ENCODE results near the gene SORCS3. TPM values are rescaled to one million over a fixed set of nuclear protein-coding genes. Genes with fewer than 3 reads are reported as not detected.

Gene SORCS3
- total and polyA plus RNA-seq, 4 donors, result 0.29 TPM; not detected in 3

DNA sequence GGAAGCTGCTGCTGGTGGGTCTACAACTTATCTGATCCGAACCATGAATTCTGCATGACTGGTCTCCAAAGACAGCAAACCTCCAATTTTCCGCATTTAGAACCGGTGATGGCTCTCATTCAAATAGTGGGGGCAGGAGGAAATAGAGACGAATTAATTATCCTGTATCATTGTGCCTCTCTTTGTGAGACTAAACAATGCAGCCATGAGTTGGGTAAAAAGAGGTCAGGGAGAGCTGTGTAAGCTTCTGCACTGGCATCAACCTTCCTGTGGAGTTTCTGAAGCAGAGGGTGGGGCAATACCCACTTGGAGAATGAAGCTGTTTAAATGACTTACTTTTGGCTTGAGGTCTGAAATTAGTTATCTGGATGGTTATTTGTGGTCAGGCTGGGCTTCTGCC is 266.4 kb downstream of the SORCS3 start:
- Histone ChIP-seq H3K27me3 (ENCODE audit: control insufficient read depth in 1 of 2, insufficient read depth in 2 of 2, low read length in 1 of 2) (no peaks in the 10 kb centered on the region), H3K4me3 (ENCODE audit: low read length in 2 of 2) (no peak overlapping the region), H3K4me1 (ENCODE audit: control insufficient read depth in 1 of 2, insufficient read depth in 2 of 2, low read length in 2 of 2) (no peaks in the 10 kb centered on the region), H3K36me3 (ENCODE audit: control insufficient read depth in 1 of 2, insufficient read depth in 2 of 2, low read length in 1 of 2) (no peaks in the 10 kb centered on the region), H3K9me3 (ENCODE audit: control insufficient read depth, low read length) (no peaks in the 10 kb centered on the region), H3K27ac (ENCODE audit: low read depth in 1 of 2, low read length in 2 of 2) (no peak overlapping the region)
- intact Hi-C loops (cut with DNase I), result no loop called here
- DNase-seq (no peak), ATAC-seq (ENCODE audit: low FRiP score) (no peak)
- 44 to 45% methylated on average over 4 of the region's 4 CpGs for WGBS, 2 donors

DNA sequence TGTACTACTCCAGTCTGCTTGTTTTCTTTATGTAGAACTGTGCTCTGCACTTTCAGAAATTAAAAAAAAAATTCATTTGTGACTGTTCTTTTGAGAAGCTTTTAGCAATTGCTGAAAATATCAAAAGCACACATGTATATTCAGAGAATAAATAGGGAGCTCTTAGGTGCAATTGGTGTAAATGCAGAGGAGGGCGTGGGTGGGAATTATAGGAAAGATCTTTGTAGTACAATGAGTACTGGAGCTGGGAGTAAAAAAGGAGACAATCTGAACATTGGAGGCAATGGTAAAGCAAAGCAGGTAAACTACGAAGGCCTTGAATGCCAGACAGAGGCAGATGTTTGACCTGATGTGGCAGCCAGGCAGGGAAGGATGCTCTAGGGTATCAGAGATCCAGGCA is 267.5 kb downstream of the SORCS3 start:
- intact Hi-C loops (cut with DNase I), result no loop called here
- no peak for DNase-seq
- H3K36me3 ChIP-seq (ENCODE audit: control insufficient read depth in 1 of 2, insufficient read depth in 2 of 2, low read length in 1 of 2), result no peaks in the 10 kb centered on the region
- no peak overlapping the region for H3K27ac ChIP-seq (ENCODE audit: low read depth in 1 of 2, low read length in 2 of 2)
- peaks cover 0 to 2% of the 10 kb centered on the region in 2 donors for H3K27me3 ChIP-seq (ENCODE audit: control insufficient read depth in 1 of 2, insufficient read depth in 2 of 2, low read length in 1 of 2)
- no peak for ATAC-seq (ENCODE audit: low FRiP score)
- no peaks in the 10 kb centered on the region for H3K4me1 ChIP-seq (ENCODE audit: control insufficient read depth in 1 of 2, insufficient read depth in 2 of 2, low read length in 2 of 2)
- no peak overlapping the region for H3K4me3 ChIP-seq (ENCODE audit: low read length in 2 of 2)
- H3K9me3 ChIP-seq (ENCODE audit: control insufficient read depth, low read length), result peaks cover 2% of the 10 kb centered on the region
- WGBS, 2 donors, result 81 to 88% methylated on average over 2 of the region's 2 CpGs

DNA sequence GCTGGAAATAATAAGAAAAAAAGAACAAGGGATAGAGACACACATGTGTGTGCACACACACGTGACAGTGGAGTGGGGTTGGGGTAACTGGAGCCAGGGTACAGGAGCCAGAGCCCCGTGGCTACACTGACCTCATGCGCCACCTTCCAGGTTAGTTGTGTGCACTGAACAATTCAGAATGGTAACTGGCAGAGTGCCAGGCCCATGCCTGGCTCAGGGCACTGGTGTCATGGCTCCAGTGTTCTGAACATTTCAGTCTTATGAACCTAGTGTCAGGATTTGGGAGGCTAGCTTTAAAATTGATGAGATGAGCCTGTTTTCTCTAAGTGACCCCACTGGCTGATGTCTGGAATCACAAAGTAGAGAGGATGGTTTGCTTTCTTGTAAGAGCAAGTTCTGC is 269.6 kb downstream of the SORCS3 start:
- Histone ChIP-seq H3K27ac (ENCODE audit: low read depth in 1 of 2, low read length in 2 of 2) (no peak overlapping the region), H3K4me1 (ENCODE audit: control insufficient read depth in 1 of 2, insufficient read depth in 2 of 2, low read length in 2 of 2) (no peaks in the 10 kb centered on the region), H3K36me3 (ENCODE audit: control insufficient read depth in 1 of 2, insufficient read depth in 2 of 2, low read length in 1 of 2) (no peaks in the 10 kb centered on the region), H3K27me3 (ENCODE audit: control insufficient read depth in 1 of 2, insufficient read depth in 2 of 2, low read length in 1 of 2) (peaks cover 0 to 2% of the 10 kb centered on the region in 2 donors), H3K4me3 (ENCODE audit: low read length in 2 of 2) (no peak overlapping the region), H3K9me3 (ENCODE audit: control insufficient read depth, low read length) (peaks cover 2% of the 10 kb centered on the region)
- DNase-seq (no peak), ATAC-seq (ENCODE audit: low FRiP score) (no peak)
- intact Hi-C loops (cut with DNase I), result no loop called here
- 69 to 72% methylated on average over 3 of the region's 3 CpGs for WGBS, 2 donors

DNA sequence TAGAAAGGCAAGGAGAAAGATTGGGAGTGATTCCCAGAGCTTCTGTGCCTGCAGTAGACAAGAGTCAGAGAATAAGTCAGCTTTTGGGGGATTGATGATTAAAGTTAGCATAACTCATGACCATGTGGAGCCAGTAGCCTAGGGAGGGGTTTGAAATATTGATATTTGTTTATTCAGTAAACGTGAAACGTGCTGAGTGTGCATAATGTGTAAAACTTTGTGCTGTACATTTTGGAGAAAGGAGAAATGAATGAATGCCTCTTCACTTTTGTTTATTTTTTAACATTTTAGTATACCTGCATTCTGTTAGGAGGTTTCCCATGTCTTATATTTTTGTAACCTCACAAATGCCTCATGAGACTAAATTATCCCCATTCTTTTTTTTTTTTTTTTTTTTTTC is 272.3 kb downstream of the SORCS3 start:
- H3K36me3 ChIP-seq (ENCODE audit: control insufficient read depth in 1 of 2, insufficient read depth in 2 of 2, low read length in 1 of 2), result no peaks in the 10 kb centered on the region
- H3K27me3 ChIP-seq (ENCODE audit: control insufficient read depth in 1 of 2, insufficient read depth in 2 of 2, low read length in 1 of 2), result peaks cover 0 to 2% of the 10 kb centered on the region in 2 donors
- 41 to 61% methylated on average over 2 of the region's 2 CpGs for WGBS, 2 donors
- ATAC-seq (ENCODE audit: low FRiP score), result no peak
- no peak overlapping the region for H3K27ac ChIP-seq (ENCODE audit: low read depth in 1 of 2, low read length in 2 of 2)
- H3K4me1 ChIP-seq (ENCODE audit: control insufficient read depth in 1 of 2, insufficient read depth in 2 of 2, low read length in 2 of 2), result no peaks in the 10 kb centered on the region
- H3K9me3 ChIP-seq (ENCODE audit: control insufficient read depth, low read length), result peaks cover 2% of the 10 kb centered on the region
- no peak for DNase-seq
- H3K4me3 ChIP-seq (ENCODE audit: low read length in 2 of 2), result no peak overlapping the region
- intact Hi-C loops (cut with DNase I), result no loop called here

DNA sequence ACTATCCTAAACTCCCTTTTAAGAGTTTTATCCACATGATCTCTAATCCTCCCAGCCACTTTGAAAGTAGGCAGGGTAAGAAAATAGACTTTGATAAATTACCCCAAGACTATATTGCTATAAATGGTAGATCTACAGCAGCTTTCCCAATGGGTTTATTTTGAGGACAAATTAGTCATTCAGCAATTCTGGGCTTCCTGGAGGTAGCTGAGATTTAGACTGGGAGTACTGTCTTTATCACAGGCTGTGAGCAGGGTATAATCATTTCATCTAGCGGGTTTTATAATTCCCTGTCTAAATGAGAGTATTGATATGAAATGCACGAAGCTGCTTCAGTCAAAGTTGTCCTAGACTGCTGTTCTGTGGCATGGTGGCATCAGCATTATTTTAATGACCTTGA is 279.4 kb downstream of the SORCS3 start:
- ATAC-seq (ENCODE audit: low FRiP score), result no peak

DNA sequence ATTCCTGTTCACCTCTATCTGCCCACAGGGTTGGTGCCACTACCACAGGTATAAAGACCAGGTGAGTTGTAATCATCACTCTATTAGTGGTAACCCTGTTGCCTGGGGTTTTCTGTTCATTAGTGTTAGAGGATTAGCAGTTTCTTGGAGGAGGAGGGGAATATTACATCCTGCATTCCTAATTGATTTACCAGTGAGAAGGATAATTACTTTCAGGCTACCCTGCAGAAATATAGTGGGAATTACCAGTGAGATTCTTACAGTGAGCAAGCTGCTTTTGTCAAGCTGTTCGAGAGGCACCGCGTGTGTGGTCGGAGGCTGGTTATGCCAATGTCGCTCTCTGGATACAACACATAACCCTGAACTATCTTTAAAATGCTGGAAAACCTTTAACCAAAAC is 280.7 kb downstream of the SORCS3 start:
- DNase-seq (no peak), ATAC-seq (ENCODE audit: low FRiP score) (no peak)
- intact Hi-C loops (cut with DNase I), result loop anchor here in 1 of 2 donors (10.0 kb wide), 1 partner anchor 517 kb away; no protein-coding TSS in a partner anchor
- Histone ChIP-seq H3K4me3 (ENCODE audit: low read length in 2 of 2) (no peak overlapping the region), H3K36me3 (ENCODE audit: control insufficient read depth in 1 of 2, insufficient read depth in 2 of 2, low read length in 1 of 2) (no peaks in the 10 kb centered on the region), H3K4me1 (ENCODE audit: control insufficient read depth in 1 of 2, insufficient read depth in 2 of 2, low read length in 2 of 2) (no peaks in the 10 kb centered on the region), H3K9me3 (ENCODE audit: control insufficient read depth, low read length) (no peaks in the 10 kb centered on the region), H3K27ac (ENCODE audit: low read depth in 1 of 2, low read length in 2 of 2) (no peak overlapping the region), H3K27me3 (ENCODE audit: control insufficient read depth in 1 of 2, insufficient read depth in 2 of 2, low read length in 1 of 2) (peaks cover 0 to 3% of the 10 kb centered on the region in 2 donors)
- 20 to 26% methylated on average over 5 of the region's 5 CpGs for WGBS, 2 donors

More for the DNA sequence above, 279.4 kb downstream of the SORCS3 start:
- 85 to 89% methylated on average over 2 of the region's 2 CpGs for WGBS, 2 donors
- Histone ChIP-seq H3K36me3 (ENCODE audit: control insufficient read depth in 1 of 2, insufficient read depth in 2 of 2, low read length in 1 of 2) (no peaks in the 10 kb centered on the region), H3K4me1 (ENCODE audit: control insufficient read depth in 1 of 2, insufficient read depth in 2 of 2, low read length in 2 of 2) (no peaks in the 10 kb centered on the region), H3K4me3 (ENCODE audit: low read length in 2 of 2) (no peak overlapping the region), H3K27ac (ENCODE audit: low read depth in 1 of 2, low read length in 2 of 2) (no peak overlapping the region), H3K27me3 (ENCODE audit: control insufficient read depth in 1 of 2, insufficient read depth in 2 of 2, low read length in 1 of 2) (peaks cover 0 to 3% of the 10 kb centered on the region in 2 donors), H3K9me3 (ENCODE audit: control insufficient read depth, low read length) (no peaks in the 10 kb centered on the region)
- DNase-seq, result no peak
- intact Hi-C loops (cut with DNase I), result loop anchor here in 1 of 2 donors (10.0 kb wide), 1 partner anchor 516 kb away; no protein-coding TSS in a partner anchor

DNA sequence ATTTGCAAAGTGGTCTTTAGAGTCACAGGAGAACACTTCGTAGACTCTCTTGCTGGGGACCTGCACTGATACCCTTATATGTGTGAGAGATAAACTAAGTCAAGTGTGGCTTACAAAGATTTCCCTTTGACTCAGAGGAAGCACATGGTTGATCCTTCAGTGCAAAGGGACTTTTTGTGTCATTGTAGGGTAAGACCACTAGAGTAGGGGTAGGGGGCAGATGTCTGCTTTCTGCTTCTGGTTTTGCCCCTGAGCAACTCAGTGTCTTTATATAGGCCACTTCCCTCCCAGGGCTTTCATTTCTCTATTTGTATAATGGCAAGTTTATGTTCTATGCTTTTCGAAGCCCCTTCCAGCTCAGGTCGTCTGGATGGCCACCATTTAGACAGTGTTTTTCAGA is 281.7 kb downstream of the SORCS3 start:
- no peak for ATAC-seq (ENCODE audit: low FRiP score)
- intact Hi-C loops (cut with DNase I), result loop anchor here in 1 of 2 donors (10.0 kb wide), 1 partner anchor 518 kb away; no protein-coding TSS in a partner anchor
- 88 to 90% methylated on average over 3 of the region's 3 CpGs for WGBS, 2 donors
- peaks cover 0 to 3% of the 10 kb centered on the region in 2 donors for H3K27me3 ChIP-seq (ENCODE audit: control insufficient read depth in 1 of 2, insufficient read depth in 2 of 2, low read length in 1 of 2)
- no peak overlapping the region for H3K27ac ChIP-seq (ENCODE audit: low read depth in 1 of 2, low read length in 2 of 2)
- no peak for DNase-seq
- H3K9me3 ChIP-seq (ENCODE audit: control insufficient read depth, low read length), result no peaks in the 10 kb centered on the region
- no peaks in the 10 kb centered on the region for H3K4me1 ChIP-seq (ENCODE audit: control insufficient read depth in 1 of 2, insufficient read depth in 2 of 2, low read length in 2 of 2)
- no peaks in the 10 kb centered on the region for H3K36me3 ChIP-seq (ENCODE audit: control insufficient read depth in 1 of 2, insufficient read depth in 2 of 2, low read length in 1 of 2)
- H3K4me3 ChIP-seq (ENCODE audit: low read length in 2 of 2), result no peak overlapping the region

DNA sequence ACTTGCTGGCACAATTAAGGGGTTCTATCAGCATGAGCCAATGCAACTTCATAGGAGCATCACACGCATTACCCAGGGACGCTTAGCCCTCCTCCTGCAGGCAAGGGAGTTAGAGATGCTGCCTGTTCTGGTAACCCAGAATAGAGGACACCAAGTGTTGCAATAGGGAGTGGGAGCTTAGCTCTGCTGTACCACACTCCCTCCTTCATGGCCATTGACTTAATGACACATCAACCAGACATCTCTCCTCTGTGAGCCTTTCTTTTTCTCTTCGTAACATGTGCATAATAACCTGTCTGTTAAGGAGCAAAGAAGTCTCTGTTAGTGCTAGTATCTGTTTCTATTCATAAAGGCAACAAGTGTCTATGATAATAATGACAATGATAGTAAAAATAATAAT is 282.4 kb downstream of the SORCS3 start:
- Histone ChIP-seq H3K36me3 (ENCODE audit: control insufficient read depth in 1 of 2, insufficient read depth in 2 of 2, low read length in 1 of 2) (no peaks in the 10 kb centered on the region), H3K27ac (ENCODE audit: low read depth in 1 of 2, low read length in 2 of 2) (no peak overlapping the region)
- intact Hi-C loops (cut with DNase I), result loop anchor here in 1 of 2 donors (10.0 kb wide), 1 partner anchor 519 kb away; no protein-coding TSS in a partner anchor

DNA sequence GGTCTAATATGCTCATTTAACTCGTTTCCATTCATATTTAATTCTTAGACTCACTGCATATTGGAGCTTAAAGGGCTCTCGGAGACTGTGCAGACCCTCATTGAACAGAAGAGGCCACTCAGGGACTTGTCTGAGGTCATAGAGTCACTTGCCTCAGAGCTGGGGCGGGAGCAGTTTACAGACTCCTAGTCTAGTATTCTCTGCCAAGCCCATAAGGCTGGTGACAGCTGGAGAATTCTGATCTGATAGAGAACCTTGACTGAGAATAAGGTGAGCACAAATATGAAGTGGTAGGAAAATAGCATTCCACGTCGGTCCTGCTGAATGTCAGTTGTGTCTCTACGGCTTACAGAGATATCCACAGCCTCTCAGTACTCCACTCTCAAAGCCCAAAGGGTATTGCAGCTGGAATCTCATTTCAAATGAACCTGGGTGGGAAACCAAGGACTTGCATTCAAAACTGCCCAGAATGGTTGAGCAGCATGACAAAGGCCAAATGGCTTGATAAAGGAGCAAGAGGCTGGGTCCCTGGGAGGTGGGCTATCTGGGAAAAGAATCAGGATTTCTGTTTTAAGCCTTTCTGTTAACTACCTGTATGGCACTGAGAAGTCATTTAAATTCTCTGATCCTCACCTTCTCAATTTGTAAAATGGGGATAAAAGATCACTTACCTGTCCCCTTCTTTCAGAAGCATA is 283.2 kb downstream of the SORCS3 start:
- DNase-seq (no peak), ATAC-seq (ENCODE audit: low FRiP score) (no peak)
- Histone ChIP-seq H3K27me3 (ENCODE audit: control insufficient read depth in 1 of 2, insufficient read depth in 2 of 2, low read length in 1 of 2) (peaks cover 0 to 3% of the 10 kb centered on the region in 2 donors), H3K36me3 (ENCODE audit: control insufficient read depth in 1 of 2, insufficient read depth in 2 of 2, low read length in 1 of 2) (no peaks in the 10 kb centered on the region), H3K27ac (ENCODE audit: low read depth in 1 of 2, low read length in 2 of 2) (no peak overlapping the region), H3K4me1 (ENCODE audit: control insufficient read depth in 1 of 2, insufficient read depth in 2 of 2, low read length in 2 of 2) (no peaks in the 10 kb centered on the region), H3K4me3 (ENCODE audit: low read length in 2 of 2) (no peak overlapping the region), H3K9me3 (ENCODE audit: control insufficient read depth, low read length) (no peaks in the 10 kb centered on the region)
- WGBS, 2 donors, result 78% methylated on average over 6 of the region's 6 CpGs
- intact Hi-C loops (cut with DNase I), result loop anchor here in 1 of 2 donors (10.0 kb wide), 1 partner anchor 519 kb away; no protein-coding TSS in a partner anchor

More for the DNA sequence above, 282.4 kb downstream of the SORCS3 start:
- DNase-seq (no peak), ATAC-seq (ENCODE audit: low FRiP score) (no peak)
- Histone ChIP-seq H3K27me3 (ENCODE audit: control insufficient read depth in 1 of 2, insufficient read depth in 2 of 2, low read length in 1 of 2) (peaks cover 0 to 3% of the 10 kb centered on the region in 2 donors), H3K4me3 (ENCODE audit: low read length in 2 of 2) (no peak overlapping the region), H3K9me3 (ENCODE audit: control insufficient read depth, low read length) (no peaks in the 10 kb centered on the region), H3K4me1 (ENCODE audit: control insufficient read depth in 1 of 2, insufficient read depth in 2 of 2, low read length in 2 of 2) (no peaks in the 10 kb centered on the region)
- 88 to 92% methylated on average over 3 of the region's 3 CpGs for WGBS, 2 donors

Data from aorta (tissue), 5 donors.